NCI-H510A (cell line): ENCODE results near the gene CTBS.
"Not testable (repeated sequence)": the region's sequence is repeated elsewhere in the genome, so short reads cannot be mapped to it uniquely, and the experiment has no call there.

ENCODE experiments used
- DNase-seq: peaks from one replicate; lab custom pipeline; 2025; lab: John Stamatoyannopoulos, UW

CTBS gene

DNA sequence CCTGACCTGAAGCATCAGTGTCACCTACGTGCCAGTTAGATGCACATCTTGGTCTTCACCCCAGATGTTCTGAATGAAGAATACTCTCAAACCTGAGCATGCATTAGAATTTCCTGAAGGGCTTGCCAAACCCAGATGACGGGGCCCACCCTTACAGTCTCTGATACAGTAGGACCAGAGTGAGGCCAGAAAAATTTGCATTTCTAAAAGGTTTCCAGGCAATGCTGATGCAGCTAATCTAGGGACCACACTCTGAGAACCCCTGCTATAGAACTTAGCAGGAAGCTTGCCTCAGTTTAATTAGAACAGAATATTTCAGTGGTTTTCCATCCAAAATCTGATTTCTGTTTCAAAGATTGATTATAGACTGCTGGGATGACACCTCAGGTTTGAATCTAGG, 9.9 kb upstream of the CTBS start:
- DNase-seq: no peak

DNA sequence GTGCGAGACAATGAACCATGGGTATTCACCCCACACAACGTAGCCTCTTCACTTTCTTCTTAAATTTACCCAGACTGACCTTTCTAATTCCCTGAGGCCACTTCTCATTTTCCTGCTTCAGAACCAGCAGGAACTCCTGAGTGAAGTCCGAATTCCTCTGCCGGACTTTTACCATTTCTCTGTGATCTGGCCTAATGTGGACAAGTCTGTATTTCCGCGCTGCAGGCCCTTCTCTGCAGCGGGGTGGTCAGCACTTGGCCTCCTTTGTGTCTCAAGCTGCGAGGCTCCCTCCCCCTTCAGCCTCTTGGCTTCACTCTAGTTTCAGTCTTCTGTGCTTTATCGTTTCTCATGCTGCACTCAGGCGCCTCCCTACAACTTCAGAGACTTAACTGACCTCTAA, 9.4 kb upstream of the CTBS start:
- DNase-seq: no peak

DNA sequence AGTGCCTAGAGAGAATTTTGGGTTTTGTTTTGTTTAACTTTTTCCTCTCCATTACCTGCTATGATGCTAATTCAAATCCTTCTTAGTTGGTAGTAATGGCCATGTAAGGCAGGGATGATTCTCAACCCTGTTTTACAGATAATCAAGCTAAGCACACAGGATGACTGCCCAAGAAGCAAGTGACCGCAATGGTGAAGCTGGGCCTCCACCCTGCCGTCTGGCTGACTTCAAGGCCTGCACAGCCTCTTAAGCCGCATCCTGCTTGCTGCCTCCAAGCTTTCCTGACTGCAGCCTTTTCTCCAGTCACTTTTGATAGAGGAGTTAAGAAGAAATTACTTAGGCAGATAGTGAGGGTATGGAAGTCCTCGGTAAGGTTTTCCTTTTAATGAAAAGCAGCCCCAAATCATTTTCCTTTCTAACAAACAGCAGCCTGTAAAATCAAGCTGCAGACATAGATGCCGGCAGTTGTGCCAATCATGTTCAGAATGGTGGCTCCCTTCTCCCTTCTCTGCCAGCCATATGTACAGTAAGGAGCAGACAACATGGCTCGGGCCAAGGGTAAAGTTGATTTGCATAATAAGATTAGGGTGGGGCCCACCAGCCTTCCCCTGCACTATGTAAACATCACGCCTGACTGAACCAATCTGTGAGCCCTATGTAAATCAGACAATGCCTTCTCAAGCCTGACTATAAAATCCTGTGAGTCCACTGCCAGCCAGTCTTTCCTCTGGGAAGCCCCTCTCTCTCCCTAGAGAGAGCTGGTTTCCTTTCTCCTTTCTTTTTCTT, 8.8 kb upstream of the CTBS start:
- DNase-seq: peak; percentile 94

DNA sequence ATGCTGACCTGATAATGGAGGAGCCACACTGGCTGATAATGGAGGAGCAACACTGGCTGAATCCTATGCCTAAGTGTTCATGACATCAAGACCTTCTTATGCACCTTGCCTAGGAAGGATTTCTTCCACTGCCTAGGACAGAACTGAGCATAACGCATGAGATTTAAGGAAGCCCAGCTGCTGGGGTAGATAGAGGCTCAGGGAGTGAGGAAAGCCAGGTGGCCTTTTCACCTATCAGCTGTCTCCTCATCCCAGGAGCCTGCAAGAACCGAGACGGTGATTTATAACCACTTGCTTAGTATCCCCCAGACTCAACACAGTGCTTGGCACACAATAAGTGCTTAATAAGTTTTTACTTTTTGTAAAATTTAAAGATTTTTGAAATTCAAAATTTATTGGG, 7.4 kb upstream of the CTBS start:
- no peak for DNase-seq

GRCh38 chr1:84574936-84575335, 696 bp upstream of the CTBS start:
- no peak for DNase-seq

DNA sequence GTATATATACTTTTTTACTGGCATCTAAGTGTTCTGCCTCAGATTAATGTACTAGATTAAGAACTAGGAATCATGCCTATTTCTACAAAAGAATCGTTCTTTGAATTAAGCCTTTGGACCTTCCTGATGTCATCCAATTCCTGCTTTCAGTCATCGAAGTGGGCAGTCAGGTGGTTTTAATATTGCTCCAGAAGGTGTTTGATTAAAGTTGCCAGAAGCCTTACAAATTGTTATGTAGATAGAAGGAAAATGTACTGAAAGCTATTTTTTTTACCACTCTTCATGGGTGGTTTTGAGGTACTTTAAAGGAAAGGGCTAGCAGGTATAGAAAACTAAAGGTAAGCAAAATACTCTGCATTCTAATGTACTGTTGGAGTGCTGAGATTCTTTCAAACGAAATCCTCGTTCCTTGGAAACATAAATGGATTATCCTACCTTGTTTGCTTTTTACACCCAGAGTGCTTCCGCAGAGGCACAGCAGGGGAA, 716 bp downstream of the CTBS start:
- DNase-seq: no peak

DNA sequence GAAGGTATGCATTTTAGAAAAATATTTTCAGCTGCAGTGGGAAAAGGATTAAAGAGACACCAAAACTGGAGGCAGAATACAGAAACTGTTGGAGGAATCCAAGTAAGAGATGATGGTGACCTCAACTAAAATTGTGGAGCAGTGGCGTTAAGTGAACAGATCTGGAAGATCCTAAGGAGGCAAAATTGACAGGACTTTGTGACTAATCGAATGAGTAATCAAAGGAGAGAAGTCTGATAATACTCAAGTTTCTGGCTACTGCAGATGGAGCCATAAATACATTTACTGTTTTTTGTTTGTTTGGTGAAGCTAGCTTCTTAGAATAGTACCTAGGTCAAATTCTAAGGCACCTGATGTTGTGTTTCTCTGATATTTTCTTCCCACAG, 3.1 kb downstream of the CTBS start:
- DNase-seq: no peak

DNA sequence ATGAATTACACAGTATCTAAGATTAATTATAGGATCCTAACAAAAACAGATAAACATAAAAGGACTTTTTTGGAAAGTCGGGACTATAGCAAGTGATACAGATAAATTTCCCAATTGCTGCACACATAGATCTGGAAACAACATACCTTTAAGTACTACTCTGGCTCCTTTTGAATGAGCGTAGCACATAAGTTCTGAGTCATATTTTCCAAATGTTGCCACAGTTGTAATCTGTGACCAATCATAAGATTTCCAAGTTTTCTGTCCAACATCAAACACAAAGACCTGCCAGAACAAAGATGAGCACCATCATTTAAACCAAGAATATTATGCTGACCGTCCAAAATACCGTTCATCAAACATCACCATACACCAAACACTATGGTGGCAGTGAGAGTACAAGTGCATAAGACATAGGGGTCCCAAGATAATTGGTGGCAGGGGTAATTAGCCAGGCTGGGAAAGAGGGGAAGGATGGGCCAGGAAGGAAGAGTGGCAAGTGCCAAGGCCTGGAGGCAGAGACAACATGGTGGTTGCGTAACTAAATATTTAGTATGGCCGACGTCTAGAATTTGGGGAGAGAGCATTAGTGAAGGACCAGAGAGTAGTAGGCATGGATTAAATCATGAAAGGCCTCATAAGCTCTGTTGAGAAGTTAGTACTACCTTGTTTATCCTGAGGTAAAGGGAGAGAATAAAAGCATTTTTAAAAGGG, 3.6 kb downstream of the CTBS start:
- no peak for DNase-seq

GRCh38 chr1:84569216-84569615, 5.0 kb downstream of the CTBS start:
- no peak for DNase-seq

- DNase-seq: no peak
Measured at GRCh38 chr1:84550826-84551225, 23.4 kb downstream of the CTBS start.

GRCh38 chr1:84541679-84542078, 32.6 kb downstream of the CTBS start:
- no peak for DNase-seq

DNA sequence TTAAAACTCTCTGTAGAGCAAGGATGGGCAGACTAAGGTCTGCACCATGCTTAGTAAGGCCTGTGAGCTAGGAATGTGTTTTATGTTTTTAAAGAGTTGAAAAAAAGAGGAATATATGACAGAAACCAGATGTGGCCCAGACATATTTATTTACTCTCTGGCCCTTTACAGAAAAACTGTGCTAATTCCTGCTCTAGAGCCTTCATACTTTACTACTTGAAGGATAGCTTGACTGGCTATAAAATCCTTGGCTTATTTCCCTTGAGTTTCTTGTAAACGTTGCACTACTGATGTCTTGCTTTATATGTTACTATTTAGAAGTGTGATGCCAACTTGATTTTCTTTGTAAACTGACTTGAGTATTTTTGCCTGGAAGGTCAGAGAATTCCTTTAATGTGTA, 33.5 kb downstream of the CTBS start:
- DNase-seq: no peak

GRCh38 chr1:84539972-84540371, 34.3 kb downstream of the CTBS start:
- no peak for DNase-seq

DNA sequence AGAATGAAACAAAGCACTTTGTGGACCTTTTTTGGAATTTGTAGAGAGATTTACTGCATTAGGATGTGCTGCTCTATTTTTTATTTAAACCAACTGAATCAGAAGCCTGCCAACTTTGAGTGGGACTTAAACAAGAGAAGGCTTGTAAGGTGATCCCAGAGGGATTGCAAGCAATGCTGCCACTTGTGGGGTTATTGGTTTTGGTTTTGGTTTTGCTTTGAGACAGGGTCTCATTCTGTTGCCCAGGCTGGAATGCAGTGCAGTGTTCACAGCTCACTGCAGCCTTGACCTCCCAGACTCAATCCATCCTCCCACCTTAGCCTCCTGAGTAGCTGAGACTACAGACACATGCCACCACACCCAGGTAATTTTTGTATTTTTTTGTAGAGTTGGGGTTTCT, 35.6 kb downstream of the CTBS start:
- no peak for DNase-seq

DNA sequence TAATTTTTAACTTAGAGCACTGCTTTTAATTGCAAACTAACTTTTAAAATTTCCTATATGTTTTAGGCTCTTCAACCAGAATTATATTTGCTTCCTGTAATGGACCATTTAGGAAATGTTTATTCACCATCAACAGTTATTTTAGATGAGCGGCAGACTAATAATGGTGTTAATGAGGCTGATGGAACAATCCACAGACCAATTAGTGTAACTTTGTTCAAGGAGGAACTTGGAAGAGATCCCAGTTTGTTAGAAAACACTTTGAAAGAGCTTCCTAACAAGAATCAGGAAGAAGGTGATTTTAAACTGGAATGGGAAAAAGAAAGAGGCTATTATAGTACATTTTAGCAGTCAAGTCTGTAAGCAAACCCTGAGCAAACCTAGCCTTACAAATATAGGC, 48.5 kb downstream of the CTBS start:
- no peak for DNase-seq

GRCh38 chr1:84524590-84524989, 49.6 kb downstream of the CTBS start:
- DNase-seq: no peak

DNA sequence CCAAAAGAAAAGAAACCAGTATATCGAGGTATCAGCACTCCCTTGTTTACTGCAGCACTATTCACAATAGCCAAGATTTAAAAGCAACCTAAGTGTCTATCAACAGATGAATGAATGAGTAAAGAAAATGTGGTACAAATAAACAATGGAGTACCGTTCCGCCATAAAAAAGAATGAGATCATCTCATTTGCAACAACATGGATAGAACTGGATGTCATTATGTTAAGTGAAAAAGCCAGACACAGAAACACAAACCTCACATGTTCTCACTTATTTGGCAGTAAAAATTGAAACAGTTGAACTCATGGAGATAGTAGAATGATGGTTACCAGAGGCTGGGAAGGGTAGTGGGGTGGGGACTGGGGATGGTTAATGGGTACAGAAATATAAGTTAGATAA, 63.6 kb downstream of the CTBS start:
- DNase-seq: no peak

GRCh38 chr1:84510165-84510564, 64.1 kb downstream of the CTBS start:
- no peak for DNase-seq

GRCh38 chr1:84509029-84509428, 65.2 kb downstream of the CTBS start:
- no peak for DNase-seq

- DNase-seq: no peak
Measured at GRCh38 chr1:84508510-84508909, 65.7 kb downstream of the CTBS start.

- not testable (repeated sequence) for DNase-seq
Measured at GRCh38 chr1:84507887-84508286, 66.4 kb downstream of the CTBS start.

- DNase-seq: no peak
Measured at GRCh38 chr1:84506729-84507453, 67.3 kb downstream of the CTBS start.
